Measurements from ENCODE around the gene RUNX1. TPM values are rescaled to one million over a fixed set of nuclear protein-coding genes. Genes with fewer than 3 reads are reported as not detected.

The RUNX1 gene
- total and polyA plus RNA-seq, 10 donors = 4.8 to 70.0 (median 43.6) TPM

DNA sequence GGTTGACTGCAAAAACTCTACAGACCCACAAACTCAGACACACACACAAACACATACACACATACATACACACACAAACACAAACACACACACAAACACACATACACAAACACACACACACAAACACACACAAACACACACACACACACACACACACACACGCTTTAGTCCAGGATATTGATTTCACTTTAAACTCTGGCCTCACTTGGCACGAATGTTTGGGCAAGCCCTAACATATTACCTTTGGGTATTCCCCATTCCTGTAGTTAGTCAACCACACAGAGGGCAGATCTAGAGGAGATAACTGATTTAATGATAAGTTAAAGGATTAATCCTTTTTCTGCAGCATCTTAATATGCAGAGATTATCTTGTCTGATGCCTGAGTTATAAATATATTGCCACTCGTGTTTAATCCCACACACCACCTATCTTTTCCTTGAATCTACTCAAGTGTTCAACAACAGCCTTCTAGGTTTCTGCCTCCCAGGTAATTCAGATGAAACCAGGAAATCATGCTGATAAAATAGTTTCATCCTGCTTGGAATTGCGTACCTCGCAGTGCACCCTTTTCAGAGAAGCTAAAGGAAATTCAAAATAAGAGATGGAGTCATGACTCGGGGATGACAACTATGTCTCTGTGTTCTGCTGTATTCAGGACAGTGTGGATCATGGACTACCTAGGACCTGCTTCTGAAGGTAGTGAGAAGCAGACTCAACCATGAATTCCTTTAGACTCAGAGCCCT, 14.5 kb upstream of the RUNX1 start:
- TF ChIP-seq, protein P1, sequence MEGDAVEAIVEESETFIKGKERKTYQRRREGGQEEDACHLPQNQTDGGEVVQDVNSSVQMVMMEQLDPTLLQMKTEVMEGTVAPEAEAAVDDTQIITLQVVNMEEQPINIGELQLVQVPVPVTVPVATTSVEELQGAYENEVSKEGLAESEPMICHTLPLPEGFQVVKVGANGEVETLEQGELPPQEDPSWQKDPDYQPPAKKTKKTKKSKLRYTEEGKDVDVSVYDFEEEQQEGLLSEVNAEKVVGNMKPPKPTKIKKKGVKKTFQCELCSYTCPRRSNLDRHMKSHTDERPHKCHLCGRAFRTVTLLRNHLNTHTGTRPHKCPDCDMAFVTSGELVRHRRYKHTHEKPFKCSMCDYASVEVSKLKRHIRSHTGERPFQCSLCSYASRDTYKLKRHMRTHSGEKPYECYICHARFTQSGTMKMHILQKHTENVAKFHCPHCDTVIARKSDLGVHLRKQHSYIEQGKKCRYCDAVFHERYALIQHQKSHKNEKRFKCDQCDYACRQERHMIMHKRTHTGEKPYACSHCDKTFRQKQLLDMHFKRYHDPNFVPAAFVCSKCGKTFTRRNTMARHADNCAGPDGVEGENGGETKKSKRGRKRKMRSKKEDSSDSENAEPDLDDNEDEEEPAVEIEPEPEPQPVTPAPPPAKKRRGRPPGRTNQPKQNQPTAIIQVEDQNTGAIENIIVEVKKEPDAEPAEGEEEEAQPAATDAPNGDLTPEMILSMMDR (IDR thresholded peaks at IDR 0.05 in 8 of 11, conservative IDR thresholded peaks at IDR 0.05 in 3 of 11) = no peak
- TF ChIP-seq POLR2A (IDR thresholded peaks at IDR 0.05) (no peak), POLR2AphosphoS5 (IDR thresholded peaks at IDR 0.05) (no peak)
- Histone ChIP-seq H3K9me3 (no peaks in the 10 kb centered on the region), H3K4me3 (no peak overlapping the region), H3K36me3 (no peaks in the 10 kb centered on the region), H3K4me1 (peaks cover 0 to 1% (median 0%) of the 10 kb centered on the region in 6 donors), H3K27ac (no peak overlapping the region), H3K27me3 (replicated peaks in 1 of 7) (no peaks in the 10 kb centered on the region)
- WGBS, 5 donors = 74 to 89% (median 86%) methylated on average over 6 of the region's 6 CpGs
- DNase-seq = no peak
- intact Hi-C loops (cut with DNase I; ENCODE audit: low total_unique reads) = no loop called here

DNA sequence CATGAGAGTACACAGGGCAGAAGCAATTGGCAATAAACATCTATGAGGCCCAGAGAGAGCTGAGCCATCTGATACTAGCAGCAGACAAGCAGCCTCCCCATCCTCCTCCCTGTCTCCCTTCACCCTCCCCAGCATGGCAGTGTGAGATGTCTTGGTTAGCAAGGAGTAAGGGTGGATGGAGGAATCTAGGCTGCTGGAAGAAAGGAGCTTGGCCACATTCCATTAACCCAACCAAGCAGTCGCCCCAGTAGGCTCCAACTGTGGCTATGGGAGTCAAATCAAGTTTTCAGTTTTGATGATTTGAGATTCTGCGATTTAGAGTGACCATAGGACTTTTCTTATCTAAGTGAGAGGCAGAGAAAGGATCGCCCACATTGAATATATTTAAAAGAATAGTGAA, 12.9 kb upstream of the RUNX1 start:
- DNase-seq = no peak
- H3K4me1 ChIP-seq = peaks cover 0 to 3% (median 0%) of the 10 kb centered on the region in 6 donors
- WGBS, 5 donors = 86 to 98% (median 93%) methylated on average over 3 of the region's 3 CpGs
- intact Hi-C loops (cut with DNase I; ENCODE audit: low total_unique reads) = no loop called here
- H3K27ac ChIP-seq = no peak overlapping the region
- H3K9me3 ChIP-seq = no peaks in the 10 kb centered on the region
- H3K4me3 ChIP-seq = no peak overlapping the region
- TF ChIP-seq POLR2A (IDR thresholded peaks at IDR 0.05) (no peak), POLR2AphosphoS5 (IDR thresholded peaks at IDR 0.05) (no peak)
- TF ChIP-seq, protein P1 (IDR thresholded peaks at IDR 0.05 in 8 of 11, conservative IDR thresholded peaks at IDR 0.05 in 3 of 11) = no peak
- H3K36me3 ChIP-seq = no peaks in the 10 kb centered on the region
- no peaks in the 10 kb centered on the region for H3K27me3 ChIP-seq (replicated peaks in 1 of 7)

DNA sequence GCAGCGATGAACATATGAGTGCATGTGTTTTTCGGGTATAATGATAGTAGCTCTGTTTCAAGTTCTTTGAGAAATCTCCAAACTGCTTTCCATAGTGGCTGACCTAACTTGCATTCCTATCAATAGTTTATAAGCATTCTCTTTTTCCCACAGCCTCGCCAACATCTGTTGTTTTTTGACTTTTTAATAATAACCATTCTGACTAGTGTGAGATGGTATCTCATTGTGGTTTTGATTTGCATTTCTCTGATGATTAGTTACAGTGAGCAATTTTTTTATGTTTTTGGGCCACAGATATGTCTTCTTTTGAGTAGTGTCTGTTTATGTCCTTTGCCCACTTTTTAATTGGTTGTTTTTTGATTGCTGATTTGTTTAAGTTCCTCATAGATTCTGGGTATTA, 10.6 kb upstream of the RUNX1 start:
- intact Hi-C loops (cut with DNase I; ENCODE audit: low total_unique reads) = loop anchor here (10.0 kb wide), 1 partner anchor 345 kb away; no protein-coding TSS in a partner anchor
- 78 to 91% (median 81%) methylated on average over 3 of the region's 3 CpGs for WGBS, 5 donors

DNA sequence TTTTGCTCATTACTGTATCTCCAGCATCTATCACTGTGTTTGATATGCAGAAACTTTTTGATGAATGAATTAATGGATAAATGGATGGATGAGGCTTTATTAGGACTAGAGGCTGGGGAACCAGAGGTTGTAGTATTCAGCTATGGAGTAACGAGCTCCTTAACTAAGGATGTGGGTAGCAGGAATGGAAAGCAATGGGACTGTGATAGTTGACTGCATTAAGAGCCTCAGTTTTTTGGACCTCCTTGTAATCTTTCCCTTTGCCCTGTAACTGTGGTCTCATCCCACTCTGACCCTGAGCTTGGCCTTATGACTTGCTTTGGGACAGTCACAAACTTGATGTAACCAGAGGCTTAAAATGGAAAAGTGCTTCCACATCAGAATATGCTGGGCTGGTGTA, 9.0 kb upstream of the RUNX1 start:
- H3K4me1 ChIP-seq = peaks cover 0 to 3% (median 0%) of the 10 kb centered on the region in 6 donors
- intact Hi-C loops (cut with DNase I; ENCODE audit: low total_unique reads) = loop anchor here (10.0 kb wide), 1 partner anchor 347 kb away; no protein-coding TSS in a partner anchor
- no peaks in the 10 kb centered on the region for H3K9me3 ChIP-seq
- no peak overlapping the region for H3K4me3 ChIP-seq
- no peak overlapping the region for H3K27ac ChIP-seq
- WGBS, 5 donors = 84 to 95% (median 85%) methylated on average over 1 of the region's 1 CpG
- H3K27me3 ChIP-seq (replicated peaks in 1 of 7) = no peaks in the 10 kb centered on the region
- TF ChIP-seq, protein P1 (IDR thresholded peaks at IDR 0.05 in 8 of 11, conservative IDR thresholded peaks at IDR 0.05 in 3 of 11) = no peak
- TF ChIP-seq POLR2AphosphoS5 (IDR thresholded peaks at IDR 0.05) (no peak), POLR2A (IDR thresholded peaks at IDR 0.05) (no peak)
- no peaks in the 10 kb centered on the region for H3K36me3 ChIP-seq
- DNase-seq = no peak

More for the DNA sequence above, 10.6 kb upstream of the RUNX1 start:
- DNase-seq = no peak
- H3K27ac ChIP-seq = no peak overlapping the region
- TF ChIP-seq, protein P1 (IDR thresholded peaks at IDR 0.05 in 8 of 11, conservative IDR thresholded peaks at IDR 0.05 in 3 of 11) = no peak
- TF ChIP-seq POLR2AphosphoS5 (IDR thresholded peaks at IDR 0.05) = no peak
- TF ChIP-seq POLR2A (IDR thresholded peaks at IDR 0.05) = no peak
- H3K36me3 ChIP-seq = no peaks in the 10 kb centered on the region
- H3K4me1 ChIP-seq = peaks cover 0 to 3% (median 0%) of the 10 kb centered on the region in 6 donors
- no peaks in the 10 kb centered on the region for H3K9me3 ChIP-seq
- H3K4me3 ChIP-seq = no peak overlapping the region
- no peaks in the 10 kb centered on the region for H3K27me3 ChIP-seq (replicated peaks in 1 of 7)

Measured in spleen (tissue), 11 donors.